ENCODE data around the gene GCNT2.
"Not testable (repeated sequence)": the region's sequence is repeated elsewhere in the genome, so short reads cannot be mapped to it uniquely, and the experiment has no call there.

GCNT2 gene

GRCh38 chr6:10598084-10598960 is 77.2 kb downstream of the GCNT2 start:
- Histone ChIP-seq H3K4me1 (ENCODE audit: control insufficient read depth in 1 of 2, insufficient read depth in 2 of 2, low read length in 2 of 2) (peaks cover 3% of the 10 kb centered on the region in 2 donors), H3K9me3 (ENCODE audit: control insufficient read depth in 1 of 2, low read length in 2 of 2) (no peaks in the 10 kb centered on the region), H3K4me3 (ENCODE audit: low read depth in 1 of 2, low read length in 2 of 2) (no peak overlapping the region), H3K36me3 (ENCODE audit: control insufficient read depth in 1 of 2, insufficient read depth in 2 of 2, low read length in 2 of 2) (no peaks in the 10 kb centered on the region), H3K27me3 (ENCODE audit: control insufficient read depth in 1 of 2, insufficient read depth in 2 of 2, low read length in 2 of 2) (no peaks in the 10 kb centered on the region), H3K9ac (ENCODE audit: low read depth in 1 of 2, low read length in 2 of 2) (no peak overlapping the region), H3K27ac (ENCODE audit: low read depth, low read length) (no peak overlapping the region)

- Histone ChIP-seq H3K9me3 (ENCODE audit: control insufficient read depth in 1 of 2, low read length in 2 of 2) (no peaks in the 10 kb centered on the region), H3K27me3 (ENCODE audit: control insufficient read depth in 1 of 2, insufficient read depth in 2 of 2, low read length in 2 of 2) (no peaks in the 10 kb centered on the region), H3K4me1 (ENCODE audit: control insufficient read depth in 1 of 2, insufficient read depth in 2 of 2, low read length in 2 of 2) (peaks cover 3% of the 10 kb centered on the region in 2 donors), H3K4me3 (ENCODE audit: low read depth in 1 of 2, low read length in 2 of 2) (no peak overlapping the region), H3K9ac (ENCODE audit: low read depth in 1 of 2, low read length in 2 of 2) (no peak overlapping the region), H3K27ac (ENCODE audit: low read depth, low read length) (no peak overlapping the region), H3K36me3 (ENCODE audit: control insufficient read depth in 1 of 2, insufficient read depth in 2 of 2, low read length in 2 of 2) (no peaks in the 10 kb centered on the region)
These were observed 77.9 kb downstream of the GCNT2 start for GRCh38 chr6:10599046-10599445.

GRCh38 chr6:10600681-10601080 is 79.5 kb downstream of the GCNT2 start:
- not testable (repeated sequence) for H3K36me3 ChIP-seq (ENCODE audit: control insufficient read depth in 1 of 2, insufficient read depth in 2 of 2, low read length in 2 of 2); H3K27me3 ChIP-seq (ENCODE audit: control insufficient read depth in 1 of 2, insufficient read depth in 2 of 2, low read length in 2 of 2); H3K4me3 ChIP-seq (ENCODE audit: low read depth in 1 of 2, low read length in 2 of 2); H3K9ac ChIP-seq (ENCODE audit: low read depth in 1 of 2, low read length in 2 of 2); H3K27ac ChIP-seq (ENCODE audit: low read depth, low read length); H3K9me3 ChIP-seq (ENCODE audit: control insufficient read depth in 1 of 2, low read length in 2 of 2); H3K4me1 ChIP-seq (ENCODE audit: control insufficient read depth in 1 of 2, insufficient read depth in 2 of 2, low read length in 2 of 2)

- no peak overlapping the region for H3K9ac ChIP-seq (ENCODE audit: low read depth in 1 of 2, low read length in 2 of 2)
- H3K4me1 ChIP-seq (ENCODE audit: control insufficient read depth in 1 of 2, insufficient read depth in 2 of 2, low read length in 2 of 2): no peaks in the 10 kb centered on the region
- H3K36me3 ChIP-seq (ENCODE audit: control insufficient read depth in 1 of 2, insufficient read depth in 2 of 2, low read length in 2 of 2): no peaks in the 10 kb centered on the region
- H3K27me3 ChIP-seq (ENCODE audit: control insufficient read depth in 1 of 2, insufficient read depth in 2 of 2, low read length in 2 of 2): no peaks in the 10 kb centered on the region
- no peaks in the 10 kb centered on the region for H3K9me3 ChIP-seq (ENCODE audit: control insufficient read depth in 1 of 2, low read length in 2 of 2)
- H3K27ac ChIP-seq (ENCODE audit: low read depth, low read length): no peak overlapping the region
- no peak overlapping the region for H3K4me3 ChIP-seq (ENCODE audit: low read depth in 1 of 2, low read length in 2 of 2)
These were observed 82.1 kb downstream of the GCNT2 start for GRCh38 chr6:10603219-10603618.

DNA sequence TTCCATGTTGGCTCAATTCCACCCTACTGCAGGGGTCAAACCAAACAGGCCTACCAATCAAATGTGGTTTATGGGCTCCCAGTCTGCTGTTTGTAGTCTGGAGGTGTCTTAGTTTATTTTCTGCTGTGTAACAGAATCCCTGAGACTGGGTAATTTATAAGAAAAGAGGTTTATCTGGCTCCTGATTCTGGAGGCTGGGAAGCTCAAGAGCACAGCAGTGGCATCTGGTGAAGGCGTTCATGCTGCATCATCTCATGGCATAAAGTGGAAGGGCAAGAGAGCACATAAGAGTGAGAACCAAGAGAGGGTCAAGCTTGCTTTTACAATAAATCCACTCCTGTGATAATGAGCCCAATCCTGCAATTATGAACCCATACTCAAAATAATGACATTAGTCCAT is 87.9 kb downstream of the GCNT2 start:
- H3K4me3 ChIP-seq (ENCODE audit: low read depth in 1 of 2, low read length in 2 of 2): no peak overlapping the region
- no peaks in the 10 kb centered on the region for H3K36me3 ChIP-seq (ENCODE audit: control insufficient read depth in 1 of 2, insufficient read depth in 2 of 2, low read length in 2 of 2)
- H3K9me3 ChIP-seq (ENCODE audit: control insufficient read depth in 1 of 2, low read length in 2 of 2): no peaks in the 10 kb centered on the region
- H3K4me1 ChIP-seq (ENCODE audit: control insufficient read depth in 1 of 2, insufficient read depth in 2 of 2, low read length in 2 of 2): no peaks in the 10 kb centered on the region
- H3K9ac ChIP-seq (ENCODE audit: low read depth in 1 of 2, low read length in 2 of 2): no peak overlapping the region
- no peaks in the 10 kb centered on the region for H3K27me3 ChIP-seq (ENCODE audit: control insufficient read depth in 1 of 2, insufficient read depth in 2 of 2, low read length in 2 of 2)
- no peak overlapping the region for H3K27ac ChIP-seq (ENCODE audit: low read depth, low read length)

DNA sequence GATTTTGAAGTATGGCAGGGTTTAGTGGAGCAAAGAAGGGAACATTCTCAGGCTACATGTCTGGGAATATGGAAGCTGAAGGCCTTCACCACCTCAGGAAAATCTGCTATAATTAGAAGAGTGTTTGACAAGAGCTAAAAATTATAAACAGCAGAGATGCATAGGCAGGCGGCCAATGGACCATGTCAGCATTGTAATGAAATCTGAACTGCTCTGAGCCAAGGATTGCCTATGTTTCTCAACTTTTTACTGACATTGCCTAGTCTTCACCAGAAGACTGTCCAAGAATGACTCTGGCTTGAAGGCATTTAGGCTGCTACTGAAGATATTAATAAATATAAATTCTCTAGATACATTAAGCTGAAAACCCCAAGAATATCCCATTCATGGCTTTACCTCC is 89.1 kb downstream of the GCNT2 start:
- no peak overlapping the region for H3K9ac ChIP-seq (ENCODE audit: low read depth in 1 of 2, low read length in 2 of 2)
- no peaks in the 10 kb centered on the region for H3K9me3 ChIP-seq (ENCODE audit: control insufficient read depth in 1 of 2, low read length in 2 of 2)
- no peaks in the 10 kb centered on the region for H3K4me1 ChIP-seq (ENCODE audit: control insufficient read depth in 1 of 2, insufficient read depth in 2 of 2, low read length in 2 of 2)
- no peaks in the 10 kb centered on the region for H3K36me3 ChIP-seq (ENCODE audit: control insufficient read depth in 1 of 2, insufficient read depth in 2 of 2, low read length in 2 of 2)
- H3K27me3 ChIP-seq (ENCODE audit: control insufficient read depth in 1 of 2, insufficient read depth in 2 of 2, low read length in 2 of 2): no peaks in the 10 kb centered on the region
- no peak overlapping the region for H3K4me3 ChIP-seq (ENCODE audit: low read depth in 1 of 2, low read length in 2 of 2)
- no peak overlapping the region for H3K27ac ChIP-seq (ENCODE audit: low read depth, low read length)

GRCh38 chr6:10612161-10612560 is 91.0 kb downstream of the GCNT2 start:
- Histone ChIP-seq H3K27ac (ENCODE audit: low read depth, low read length) (no peak overlapping the region), H3K27me3 (ENCODE audit: control insufficient read depth in 1 of 2, insufficient read depth in 2 of 2, low read length in 2 of 2) (no peaks in the 10 kb centered on the region), H3K4me1 (ENCODE audit: control insufficient read depth in 1 of 2, insufficient read depth in 2 of 2, low read length in 2 of 2) (no peaks in the 10 kb centered on the region), H3K9me3 (ENCODE audit: control insufficient read depth in 1 of 2, low read length in 2 of 2) (no peaks in the 10 kb centered on the region), H3K9ac (ENCODE audit: low read depth in 1 of 2, low read length in 2 of 2) (no peak overlapping the region), H3K4me3 (ENCODE audit: low read depth in 1 of 2, low read length in 2 of 2) (no peak overlapping the region), H3K36me3 (ENCODE audit: control insufficient read depth in 1 of 2, insufficient read depth in 2 of 2, low read length in 2 of 2) (no peaks in the 10 kb centered on the region)

- Histone ChIP-seq H3K4me3 (ENCODE audit: low read depth in 1 of 2, low read length in 2 of 2) (no peak overlapping the region), H3K4me1 (ENCODE audit: control insufficient read depth in 1 of 2, insufficient read depth in 2 of 2, low read length in 2 of 2) (no peaks in the 10 kb centered on the region), H3K9ac (ENCODE audit: low read depth in 1 of 2, low read length in 2 of 2) (no peak overlapping the region), H3K9me3 (ENCODE audit: control insufficient read depth in 1 of 2, low read length in 2 of 2) (no peaks in the 10 kb centered on the region), H3K27me3 (ENCODE audit: control insufficient read depth in 1 of 2, insufficient read depth in 2 of 2, low read length in 2 of 2) (no peaks in the 10 kb centered on the region), H3K36me3 (ENCODE audit: control insufficient read depth in 1 of 2, insufficient read depth in 2 of 2, low read length in 2 of 2) (no peaks in the 10 kb centered on the region), H3K27ac (ENCODE audit: low read depth, low read length) (no peak overlapping the region)
These were observed 91.9 kb downstream of the GCNT2 start for GRCh38 chr6:10613077-10613476.

- Histone ChIP-seq H3K36me3 (ENCODE audit: control insufficient read depth in 1 of 2, insufficient read depth in 2 of 2, low read length in 2 of 2) (no peaks in the 10 kb centered on the region), H3K4me3 (ENCODE audit: low read depth in 1 of 2, low read length in 2 of 2) (no peak overlapping the region), H3K27me3 (ENCODE audit: control insufficient read depth in 1 of 2, insufficient read depth in 2 of 2, low read length in 2 of 2) (no peaks in the 10 kb centered on the region), H3K9me3 (ENCODE audit: control insufficient read depth in 1 of 2, low read length in 2 of 2) (no peaks in the 10 kb centered on the region), H3K4me1 (ENCODE audit: control insufficient read depth in 1 of 2, insufficient read depth in 2 of 2, low read length in 2 of 2) (no peaks in the 10 kb centered on the region), H3K27ac (ENCODE audit: low read depth, low read length) (no peak overlapping the region), H3K9ac (ENCODE audit: low read depth in 1 of 2, low read length in 2 of 2) (no peak overlapping the region)
These were observed 92.6 kb downstream of the GCNT2 start for GRCh38 chr6:10613723-10614122.

DNA sequence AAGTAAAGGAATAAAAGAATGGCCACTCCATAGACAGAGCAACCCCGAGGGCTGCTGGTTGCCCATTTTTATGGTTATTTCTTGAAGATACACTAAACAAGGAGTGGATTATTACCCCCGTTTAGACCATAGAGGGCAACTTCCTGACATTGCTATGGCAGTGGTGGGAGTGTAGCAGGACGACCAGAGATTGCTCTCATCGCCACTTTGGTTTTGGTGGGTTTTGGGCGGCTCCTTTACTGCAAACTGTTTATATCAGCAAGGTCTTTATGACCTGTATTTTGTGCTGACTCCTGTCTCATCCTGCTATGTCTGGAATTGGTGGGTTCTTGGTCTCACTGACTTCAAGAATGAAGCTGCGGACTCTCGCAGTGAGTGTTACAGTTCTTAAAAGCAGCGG is 94.5 kb downstream of the GCNT2 start:
- H3K27ac ChIP-seq (ENCODE audit: low read depth, low read length): no peak overlapping the region

More for the DNA sequence above, 94.5 kb downstream of the GCNT2 start:
- H3K9me3 ChIP-seq (ENCODE audit: control insufficient read depth in 1 of 2, low read length in 2 of 2): no peaks in the 10 kb centered on the region
- no peaks in the 10 kb centered on the region for H3K36me3 ChIP-seq (ENCODE audit: control insufficient read depth in 1 of 2, insufficient read depth in 2 of 2, low read length in 2 of 2)
- H3K9ac ChIP-seq (ENCODE audit: low read depth in 1 of 2, low read length in 2 of 2): no peak overlapping the region
- H3K4me1 ChIP-seq (ENCODE audit: control insufficient read depth in 1 of 2, insufficient read depth in 2 of 2, low read length in 2 of 2): no peaks in the 10 kb centered on the region
- H3K4me3 ChIP-seq (ENCODE audit: low read depth in 1 of 2, low read length in 2 of 2): no peak overlapping the region
- H3K27me3 ChIP-seq (ENCODE audit: control insufficient read depth in 1 of 2, insufficient read depth in 2 of 2, low read length in 2 of 2): no peaks in the 10 kb centered on the region
